22Rv1 (cell line): Measurements from ENCODE around the gene LIMK1.
"Not testable (repeated sequence)": the region's sequence is repeated elsewhere in the genome, so short reads cannot be mapped to it uniquely, and the experiment has no call there.

Experiments
- H3K27ac ChIP-seq: fragments of 450-650 bp; 2 replicates; pipeline ENCODE4 v1.5.1; 2017
- ZFX ChIP-seq: fragments of 450-650 bp; IDR thresholded peaks from 2 replicates; pipeline ENCODE4 v1.6.1; 2017; ENCODE audit warnings: antibody characterized with exemption, borderline replicate concordance
- TF ChIP-seq, protein P1 (sequence below): fragments of 450-650 bp; IDR thresholded peaks from 2 replicates; pipeline ENCODE4 v1.5.1; 2017; ENCODE audit warnings: mild to moderate bottlenecking

The LIMK1 gene

DNA sequence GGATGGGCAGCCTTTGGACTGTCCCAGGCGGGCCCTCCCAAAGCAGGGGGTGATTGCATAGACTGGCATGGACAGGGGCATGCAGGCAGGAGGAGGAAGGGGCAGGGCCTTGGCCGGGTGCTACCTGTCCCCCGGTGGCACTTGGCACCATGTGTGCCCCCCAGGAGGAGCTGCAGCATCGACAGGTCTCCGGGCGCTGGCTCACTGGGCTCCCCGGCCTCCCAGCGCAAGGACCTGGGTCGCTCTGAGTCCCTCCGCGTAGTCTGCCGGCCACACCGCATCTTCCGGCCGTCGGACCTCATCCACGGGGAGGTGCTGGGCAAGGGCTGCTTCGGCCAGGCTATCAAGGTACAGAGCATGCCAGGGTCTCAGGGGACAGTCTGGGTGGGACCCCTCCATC is 23.2 kb downstream of the LIMK1 start:
- no peak for TF ChIP-seq ZFX
- H3K27ac ChIP-seq, result no peak overlapping the region

DNA sequence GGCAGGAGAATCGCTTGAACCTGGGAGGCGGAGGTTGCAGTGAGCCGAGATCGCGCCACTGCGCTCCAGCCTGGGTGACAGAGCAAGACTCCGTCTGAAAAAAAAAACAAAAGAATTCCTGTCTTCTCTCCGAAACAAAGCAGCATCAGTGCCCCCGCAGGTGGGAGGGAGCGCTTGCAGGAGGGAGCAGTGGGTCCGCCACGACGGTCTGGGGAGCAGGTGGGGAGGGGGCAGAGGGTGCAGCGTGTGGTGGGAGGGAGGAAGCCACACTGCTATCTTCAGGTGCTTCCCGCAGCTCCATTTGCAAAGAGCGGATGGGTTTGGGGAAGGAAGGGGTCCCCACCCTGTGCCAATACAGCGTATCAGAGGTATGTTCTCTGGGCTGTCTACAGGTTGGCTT is 31.7 kb downstream of the LIMK1 start:
- no peak overlapping the region for H3K27ac ChIP-seq
- TF ChIP-seq, protein P1, sequence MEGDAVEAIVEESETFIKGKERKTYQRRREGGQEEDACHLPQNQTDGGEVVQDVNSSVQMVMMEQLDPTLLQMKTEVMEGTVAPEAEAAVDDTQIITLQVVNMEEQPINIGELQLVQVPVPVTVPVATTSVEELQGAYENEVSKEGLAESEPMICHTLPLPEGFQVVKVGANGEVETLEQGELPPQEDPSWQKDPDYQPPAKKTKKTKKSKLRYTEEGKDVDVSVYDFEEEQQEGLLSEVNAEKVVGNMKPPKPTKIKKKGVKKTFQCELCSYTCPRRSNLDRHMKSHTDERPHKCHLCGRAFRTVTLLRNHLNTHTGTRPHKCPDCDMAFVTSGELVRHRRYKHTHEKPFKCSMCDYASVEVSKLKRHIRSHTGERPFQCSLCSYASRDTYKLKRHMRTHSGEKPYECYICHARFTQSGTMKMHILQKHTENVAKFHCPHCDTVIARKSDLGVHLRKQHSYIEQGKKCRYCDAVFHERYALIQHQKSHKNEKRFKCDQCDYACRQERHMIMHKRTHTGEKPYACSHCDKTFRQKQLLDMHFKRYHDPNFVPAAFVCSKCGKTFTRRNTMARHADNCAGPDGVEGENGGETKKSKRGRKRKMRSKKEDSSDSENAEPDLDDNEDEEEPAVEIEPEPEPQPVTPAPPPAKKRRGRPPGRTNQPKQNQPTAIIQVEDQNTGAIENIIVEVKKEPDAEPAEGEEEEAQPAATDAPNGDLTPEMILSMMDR, result no peak
- no peak for TF ChIP-seq ZFX

DNA sequence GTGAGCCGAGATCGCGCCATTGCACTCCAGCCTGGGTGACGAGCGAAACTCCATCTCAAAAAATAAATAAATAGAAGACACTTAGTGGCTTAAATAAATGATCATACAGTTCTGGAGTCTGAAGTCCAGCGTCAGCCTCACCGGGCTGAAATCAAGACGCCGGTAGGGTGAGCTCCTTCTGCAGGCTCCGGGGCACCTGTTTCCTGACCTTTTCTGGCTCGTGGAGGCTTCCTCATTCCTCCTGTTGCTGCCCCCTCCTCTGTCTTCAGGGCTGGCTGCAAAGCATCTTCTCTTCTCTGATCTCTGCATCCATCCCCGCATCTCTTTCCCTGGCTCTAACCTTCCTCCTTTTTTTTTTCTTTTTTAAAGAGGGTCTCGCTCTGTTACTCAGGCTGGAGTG is 32.8 kb downstream of the LIMK1 start:
- TF ChIP-seq, protein P1, result no peak
- no peak for TF ChIP-seq ZFX

DNA sequence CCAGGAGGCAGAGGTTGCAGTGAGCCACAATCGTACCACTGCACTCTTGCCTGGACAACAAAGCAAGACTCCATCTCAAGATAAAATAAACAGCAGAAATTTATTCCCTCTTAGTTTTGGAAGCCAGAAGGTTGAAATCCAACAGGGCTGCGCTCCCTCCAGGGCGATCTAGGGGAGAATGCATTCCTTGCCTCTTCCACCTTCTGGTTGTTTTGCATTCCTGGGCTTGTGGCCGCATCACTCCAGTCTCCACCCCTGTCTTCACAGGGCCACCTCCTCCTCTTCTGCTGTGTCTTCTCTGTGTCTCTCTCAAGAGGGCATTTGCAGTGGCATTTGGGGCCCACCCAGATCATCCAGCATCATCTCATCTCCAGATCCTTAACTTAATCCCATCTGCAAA is 36.2 kb downstream of the LIMK1 start:
- no peak overlapping the region for H3K27ac ChIP-seq
- TF ChIP-seq, protein P1, result no peak
- TF ChIP-seq ZFX, result no peak

More for the DNA sequence above, 32.8 kb downstream of the LIMK1 start:
- H3K27ac ChIP-seq, result no peak overlapping the region

DNA sequence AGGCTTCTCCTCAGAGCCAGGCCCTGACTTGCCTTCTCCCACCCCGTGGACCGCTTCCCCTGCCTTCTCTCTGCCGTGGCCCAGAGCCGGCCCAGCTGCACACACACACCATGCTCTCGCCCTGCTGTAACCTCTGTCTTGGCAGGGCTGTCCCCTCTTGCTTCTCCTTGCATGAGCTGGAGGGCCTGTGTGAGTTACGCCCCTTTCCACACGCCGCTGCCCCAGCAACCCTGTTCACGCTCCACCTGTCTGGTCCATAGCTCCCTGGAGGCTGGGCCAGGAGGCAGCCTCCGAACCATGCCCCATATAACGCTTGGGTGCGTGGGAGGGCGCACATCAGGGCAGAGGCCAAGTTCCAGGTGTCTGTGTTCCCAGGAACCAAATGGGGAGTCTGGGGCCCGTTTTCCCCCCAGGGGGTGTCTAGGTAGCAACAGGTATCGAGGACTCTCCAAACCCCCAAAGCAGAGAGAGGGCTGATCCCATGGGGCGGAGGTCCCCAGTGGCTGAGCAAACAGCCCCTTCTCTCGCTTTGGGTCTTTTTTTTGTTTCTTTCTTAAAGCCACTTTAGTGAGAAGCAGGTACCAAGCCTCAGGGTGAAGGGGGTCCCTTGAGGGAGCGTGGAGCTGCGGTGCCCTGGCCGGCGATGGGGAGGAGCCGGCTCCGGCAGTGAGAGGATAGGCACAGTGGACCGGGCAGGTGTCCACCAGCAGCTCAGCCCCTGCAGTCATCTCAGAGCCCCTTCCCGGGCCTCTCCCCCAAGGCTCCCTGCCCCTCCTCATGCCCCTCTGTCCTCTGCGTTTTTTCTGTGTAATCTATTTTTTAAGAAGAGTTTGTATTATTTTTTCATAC is 38.0 kb downstream of the LIMK1 start:
- H3K27ac ChIP-seq, result no peak overlapping the region
- TF ChIP-seq, protein P1, result no peak
- no peak for TF ChIP-seq ZFX

DNA sequence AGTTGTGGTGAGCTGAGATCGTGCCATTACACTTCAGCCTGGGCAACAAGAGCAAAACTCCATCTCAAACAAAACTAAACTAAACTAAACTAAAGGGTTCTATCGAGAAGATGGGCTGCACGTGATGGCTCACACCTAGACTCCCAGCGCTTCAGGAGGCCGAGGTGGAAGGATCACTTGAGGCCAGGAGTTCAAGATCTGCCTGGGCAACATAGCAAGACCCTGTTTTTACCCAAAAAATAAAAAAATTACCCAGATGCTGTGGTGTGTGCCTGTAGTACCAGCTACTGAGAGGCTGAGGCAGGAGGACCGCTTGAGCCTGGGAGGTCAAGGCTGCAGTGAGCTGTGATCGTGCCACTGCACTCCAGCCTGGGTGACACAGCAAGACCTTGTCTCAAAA is 40.3 kb downstream of the LIMK1 start:
- H3K27ac ChIP-seq, result not testable (repeated sequence)

DNA sequence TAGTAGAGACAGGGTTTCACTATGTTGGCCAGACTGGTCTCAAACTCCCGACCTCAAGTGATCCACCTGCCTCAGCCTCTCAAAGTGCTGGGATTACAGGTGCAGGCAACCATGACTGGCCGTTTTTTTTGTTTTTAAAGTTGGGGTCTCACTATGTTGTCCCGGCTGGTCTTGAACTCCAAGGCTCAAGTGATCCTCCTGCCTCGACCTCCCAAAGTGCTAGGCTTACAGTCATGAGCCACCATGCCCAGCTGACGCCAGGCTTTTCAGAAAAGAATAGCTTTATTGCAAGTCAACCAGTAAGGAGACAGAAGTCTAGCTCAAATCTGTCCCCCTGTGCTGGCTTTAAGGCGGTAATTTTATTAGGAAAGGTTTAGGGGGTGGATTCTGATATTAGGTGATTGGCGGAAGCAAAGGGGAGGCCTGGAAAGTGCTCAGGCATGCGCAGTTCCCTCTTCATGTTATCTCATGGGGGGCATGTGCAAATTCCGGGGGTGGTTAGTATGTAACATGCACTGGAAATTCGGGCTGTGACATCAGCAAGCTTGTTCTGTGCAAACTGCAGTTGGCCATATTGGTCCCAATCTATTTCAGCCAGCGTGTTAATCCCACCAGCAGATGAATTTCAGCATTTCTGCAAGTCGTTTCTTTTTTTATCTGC is 42.7 kb downstream of the LIMK1 start:
- no peak overlapping the region for H3K27ac ChIP-seq
- TF ChIP-seq ZFX, result no peak
- TF ChIP-seq, protein P1, result no peak

DNA sequence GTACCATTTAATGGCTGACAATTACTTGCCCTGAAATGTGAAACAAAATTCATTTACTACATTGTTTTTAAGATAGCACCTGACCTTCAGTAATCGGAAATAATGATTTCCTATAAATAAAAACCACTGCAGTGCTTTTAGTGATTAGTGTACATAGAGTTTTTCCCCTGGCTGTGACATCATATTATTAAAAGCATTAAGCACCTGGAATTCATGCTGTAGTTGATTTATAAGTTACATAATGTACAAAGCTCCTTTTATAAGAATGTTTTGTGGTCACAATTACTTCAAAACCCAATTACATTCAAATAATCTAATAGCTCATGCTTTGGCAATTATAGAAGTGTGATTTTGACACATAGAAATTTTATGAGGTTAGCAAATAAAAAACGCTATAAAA is 46.3 kb downstream of the LIMK1 start:
- H3K27ac ChIP-seq, result no peak overlapping the region
- TF ChIP-seq ZFX, result no peak
- TF ChIP-seq, protein P1, result no peak
